HG02981 (cell line): Measurements from ENCODE around the gene NOTCH2.

ENCODE experiments used
- ATAC-seq: cut with Tn5 transposase; IDR thresholded peaks from one replicate; pipeline ENCODE4 v1.9.1; 2021; ENCODE audit warnings: mild to moderate bottlenecking, moderate library complexity; ENCODE audit not compliant: unreplicated experiment

The NOTCH2 gene

DNA sequence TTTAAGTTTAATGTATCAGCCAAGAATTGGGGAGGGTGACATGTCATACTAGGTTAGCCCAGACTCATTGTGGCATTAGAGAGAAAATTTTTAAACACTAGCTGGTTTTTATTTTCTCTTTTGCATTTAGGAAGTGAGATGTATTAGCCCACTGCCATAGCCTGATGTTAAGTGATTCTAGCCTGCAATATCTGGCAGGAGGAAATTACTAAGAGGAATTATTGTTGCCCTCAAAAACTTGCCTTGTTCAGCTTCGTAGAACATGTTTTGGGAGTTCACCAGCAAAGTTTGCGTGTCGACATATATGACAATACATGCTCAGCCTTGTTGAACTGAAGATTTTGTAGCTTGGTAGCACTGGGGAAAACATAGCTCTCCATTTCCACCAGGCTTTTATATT lies 185.6 kb downstream of the NOTCH2 start:
- no peak for ATAC-seq

DNA sequence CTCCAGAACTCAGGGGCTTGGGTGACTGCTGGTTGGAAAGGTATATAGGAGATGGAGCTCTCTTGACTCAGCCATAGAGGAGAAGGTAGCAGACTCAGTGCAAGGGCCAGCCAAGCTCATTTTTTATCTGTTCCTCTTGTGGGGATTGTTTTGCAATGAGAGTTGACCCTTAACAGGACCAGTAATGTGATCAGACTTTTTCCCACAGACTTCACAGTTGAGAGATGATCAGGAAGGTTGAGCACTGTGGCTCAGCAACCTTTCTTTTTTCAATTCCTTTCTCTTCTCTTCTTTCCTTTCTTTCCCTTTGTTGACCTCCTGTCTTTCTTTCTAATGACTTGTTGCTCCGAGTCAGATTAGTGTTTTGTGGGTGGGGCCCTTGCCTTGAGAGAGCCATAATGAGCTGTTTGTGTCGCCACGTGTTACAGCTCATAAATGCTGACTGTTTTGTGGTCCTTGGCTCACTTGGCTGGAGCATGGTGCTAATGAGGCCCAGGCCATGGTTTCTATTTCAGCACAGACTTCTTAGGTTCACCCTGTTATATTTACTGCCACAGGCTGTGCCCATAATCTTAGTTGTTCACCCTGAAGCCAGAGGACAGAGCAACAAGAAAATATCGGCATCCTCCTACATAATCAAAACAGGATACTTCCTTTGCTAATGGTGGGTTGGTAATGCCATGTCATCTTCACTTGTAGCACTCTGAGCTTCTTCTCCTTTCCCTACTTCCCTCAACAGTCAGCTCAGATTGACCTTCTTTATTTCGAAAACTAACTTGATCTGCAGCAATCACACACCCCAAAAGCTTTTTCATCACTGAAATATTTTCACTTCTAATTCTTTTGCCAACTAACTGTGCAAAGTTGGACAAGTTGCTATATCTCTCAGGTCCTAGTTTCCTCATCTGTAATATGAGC lies 187.1 kb downstream of the NOTCH2 start:
- ATAC-seq: no peak

DNA sequence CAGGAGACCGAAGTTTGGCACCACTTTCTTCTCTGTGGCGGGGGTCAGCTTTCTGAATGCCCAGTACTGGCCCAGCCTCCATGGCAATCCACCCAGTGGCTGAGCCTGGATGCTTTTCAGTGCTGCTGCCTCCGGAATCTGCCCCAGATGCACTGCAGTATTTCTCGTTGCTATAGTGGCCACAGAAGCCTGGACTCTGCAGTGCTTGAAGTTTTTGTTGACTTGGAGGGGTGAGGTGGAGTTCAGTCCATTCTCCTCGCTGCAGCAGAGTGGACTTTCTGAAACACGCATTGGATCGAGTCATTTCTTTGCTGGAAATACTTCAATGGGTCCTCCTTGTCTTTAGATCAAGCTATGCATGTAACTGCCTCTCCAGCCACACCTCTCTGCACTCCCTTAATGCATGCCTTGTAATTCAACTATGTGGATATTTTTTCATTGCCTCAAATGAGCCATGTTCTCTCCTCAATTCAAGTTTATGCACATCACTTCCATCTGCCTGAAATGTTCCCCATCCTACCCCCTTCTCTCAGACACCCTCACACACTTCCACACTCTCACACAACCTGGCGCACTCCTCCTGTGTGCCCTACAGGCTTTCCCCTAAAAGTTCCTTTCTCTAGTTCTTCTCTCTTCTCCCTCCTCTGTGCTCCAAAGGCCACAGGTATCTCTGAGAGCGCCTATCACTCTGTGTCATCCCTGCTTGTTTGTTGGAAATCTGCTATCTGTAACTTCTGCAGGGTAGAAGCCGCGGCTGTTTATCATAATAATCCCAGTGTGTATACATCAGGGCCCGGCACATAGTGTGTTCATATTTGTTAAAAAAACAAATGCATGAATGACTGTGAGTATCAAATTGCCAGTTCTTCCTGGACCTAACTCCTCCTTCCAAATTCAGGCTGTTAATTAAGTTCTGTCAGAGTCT lies 189.7 kb downstream of the NOTCH2 start:
- ATAC-seq: no peak

DNA sequence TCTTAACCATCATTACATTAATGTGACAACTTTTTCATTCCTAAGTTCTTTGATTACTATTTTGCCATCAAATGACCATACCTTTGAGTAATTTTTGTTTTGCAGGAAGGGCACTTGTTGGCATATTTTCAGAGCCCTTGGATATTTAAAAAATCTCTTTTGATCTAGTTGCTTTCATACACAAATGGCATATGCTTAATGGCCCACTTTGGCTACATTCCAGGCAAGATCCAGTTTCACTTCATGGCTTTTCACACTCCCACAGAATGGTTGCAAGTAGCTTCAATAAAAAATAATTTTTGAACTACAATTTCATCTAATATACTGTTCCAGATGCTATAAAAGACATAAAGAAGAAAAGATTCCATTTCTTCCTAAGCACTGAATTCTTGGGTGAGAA lies 191.3 kb downstream of the NOTCH2 start:
- ATAC-seq: no peak

DNA sequence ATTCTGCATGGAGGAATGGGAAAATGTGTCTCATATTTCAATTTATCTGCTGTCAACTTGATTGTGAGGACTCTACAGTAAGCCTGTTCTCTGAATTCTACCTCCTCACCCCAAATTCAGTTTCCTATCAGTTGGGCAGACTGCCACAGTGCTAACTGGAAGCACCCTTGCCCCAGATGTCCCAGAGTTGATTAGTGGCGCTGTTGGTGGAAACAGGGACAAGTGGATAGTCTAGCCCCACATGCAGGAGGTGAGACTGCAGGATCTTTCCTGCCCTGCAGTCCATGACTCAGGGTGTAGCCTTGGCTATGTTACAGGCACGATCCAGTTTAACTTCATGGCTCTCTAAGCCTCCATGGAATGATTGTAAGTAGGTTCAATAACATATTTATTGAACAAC lies 195.3 kb downstream of the NOTCH2 start:
- no peak for ATAC-seq

DNA sequence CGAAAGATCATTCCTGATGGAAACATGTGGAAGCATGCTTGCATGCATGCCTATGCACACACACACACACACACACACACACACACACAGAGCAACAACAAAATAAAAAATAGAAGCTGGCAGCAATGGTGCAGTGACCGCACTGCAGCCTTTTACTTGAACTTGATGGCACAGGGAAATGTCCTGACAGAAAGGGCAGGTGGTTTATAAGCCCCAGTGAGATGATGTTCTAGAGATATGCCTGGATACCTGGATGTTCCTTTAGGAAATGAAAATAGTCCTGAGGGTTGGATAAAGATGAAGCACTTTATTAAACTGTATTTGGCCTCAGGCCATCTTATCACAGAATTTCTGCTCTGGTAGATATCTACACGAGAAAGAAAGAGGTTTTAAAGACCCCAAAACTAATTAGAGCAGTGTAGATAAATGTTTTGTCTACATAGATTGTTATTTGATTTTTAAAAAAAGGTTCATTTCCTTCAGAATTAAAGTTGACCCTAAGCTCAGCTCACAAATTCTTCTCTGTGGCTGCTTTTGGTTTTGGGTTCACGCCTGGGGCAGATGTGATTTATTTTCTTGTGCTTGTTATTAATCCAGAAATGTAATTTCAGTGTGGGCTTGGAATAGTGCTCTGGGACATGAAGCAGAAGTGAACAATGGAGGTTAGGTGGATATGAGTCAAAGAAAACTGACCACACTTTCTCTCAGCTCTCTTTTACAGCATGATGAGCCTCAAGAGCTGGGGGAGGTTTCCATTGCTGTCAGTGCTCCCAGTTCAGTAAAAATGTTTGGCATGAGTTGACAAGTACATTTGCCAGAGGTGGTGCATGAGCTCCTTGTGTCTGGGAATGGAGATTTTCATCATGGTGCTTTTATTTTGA lies 196.1 kb downstream of the NOTCH2 start:
- ATAC-seq: no peak

DNA sequence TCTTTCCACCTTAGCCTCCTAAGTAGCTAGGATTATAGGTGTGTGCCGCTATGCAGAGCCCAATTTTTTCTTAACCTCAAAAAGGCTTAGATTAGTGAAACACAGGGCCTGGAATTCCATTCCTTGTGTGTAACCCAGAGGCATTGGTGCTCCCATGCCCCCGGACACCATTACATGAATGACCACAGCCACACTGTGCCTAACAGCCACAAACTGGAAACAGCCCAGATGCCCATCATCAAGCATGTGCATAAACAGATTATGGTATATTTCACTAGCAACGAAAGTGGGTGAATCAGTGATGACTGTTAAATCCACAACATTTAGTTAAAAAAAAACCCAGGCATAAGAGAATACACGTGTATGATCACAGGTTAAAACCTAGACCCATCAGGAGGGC lies 197.6 kb downstream of the NOTCH2 start:
- no peak for ATAC-seq

DNA sequence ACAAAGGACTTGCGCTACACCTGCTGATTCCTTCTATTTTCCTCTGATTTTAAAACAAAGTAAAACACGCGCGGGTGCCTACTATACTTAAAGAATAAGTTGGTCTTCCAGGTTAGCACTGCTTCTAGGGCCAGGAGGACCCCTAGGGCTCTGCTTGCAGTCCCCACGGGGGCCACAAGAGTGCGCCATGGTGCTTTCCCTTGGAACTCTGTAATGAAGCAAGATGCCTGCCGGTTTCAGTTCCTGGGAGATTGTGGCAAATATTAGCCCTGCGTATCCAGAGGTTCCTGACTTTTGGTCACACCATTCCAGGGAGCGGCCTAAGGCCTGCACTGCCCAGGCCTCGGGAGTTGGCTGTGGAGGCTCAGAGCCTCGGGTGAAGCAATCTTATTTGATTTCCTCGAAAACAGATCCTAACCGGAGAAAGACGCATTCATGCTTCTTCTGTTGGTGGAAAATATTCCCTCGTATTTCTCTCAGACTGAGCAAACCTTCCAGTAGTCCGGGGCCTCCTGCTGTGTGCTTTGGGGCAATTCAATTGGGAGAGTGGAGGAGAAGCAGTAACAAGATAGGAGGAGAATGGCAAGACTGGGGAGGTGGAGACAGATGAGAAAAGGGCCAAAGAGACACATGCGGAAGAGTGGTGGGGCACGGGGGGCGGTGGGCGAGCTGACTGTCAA lies 198.4 kb downstream of the NOTCH2 start:
- no peak for ATAC-seq

DNA sequence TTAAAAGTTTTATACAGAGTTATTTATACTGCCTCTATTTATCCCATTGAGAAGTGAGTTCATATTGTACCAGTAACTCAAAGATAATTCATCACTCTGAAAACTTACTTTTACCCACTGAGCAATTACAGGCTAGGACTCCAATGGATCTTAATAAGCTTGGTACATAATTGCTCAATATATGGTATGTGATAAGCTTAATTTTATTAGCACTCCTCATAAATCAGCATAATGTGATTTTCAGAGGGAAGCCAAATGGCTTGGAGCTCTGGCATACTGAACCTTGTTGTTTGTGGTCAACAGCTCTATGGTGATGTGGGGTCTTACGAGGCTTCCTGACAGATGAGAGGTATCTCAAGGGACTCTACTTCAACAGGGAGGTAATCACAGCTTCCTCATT lies 199.5 kb downstream of the NOTCH2 start:
- ATAC-seq: no peak

DNA sequence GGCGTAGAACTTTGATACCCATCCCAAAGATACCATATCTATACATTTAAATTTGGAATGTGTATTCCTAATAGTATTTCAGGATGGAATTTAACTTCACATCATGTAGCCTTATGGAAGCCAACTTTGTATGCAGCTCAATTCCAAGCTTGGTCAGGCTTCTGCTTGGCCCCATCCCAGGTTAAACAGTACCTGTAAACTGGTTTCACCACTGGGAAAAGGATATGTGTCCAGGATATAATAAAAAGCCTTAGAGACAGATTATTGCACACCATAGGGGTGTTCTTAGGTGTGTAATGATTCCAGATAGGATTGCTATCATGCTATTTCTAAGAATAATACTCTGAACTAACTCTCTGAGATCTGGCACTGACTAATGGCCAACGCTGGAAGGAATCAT lies 201.3 kb downstream of the NOTCH2 start:
- ATAC-seq: no peak

DNA sequence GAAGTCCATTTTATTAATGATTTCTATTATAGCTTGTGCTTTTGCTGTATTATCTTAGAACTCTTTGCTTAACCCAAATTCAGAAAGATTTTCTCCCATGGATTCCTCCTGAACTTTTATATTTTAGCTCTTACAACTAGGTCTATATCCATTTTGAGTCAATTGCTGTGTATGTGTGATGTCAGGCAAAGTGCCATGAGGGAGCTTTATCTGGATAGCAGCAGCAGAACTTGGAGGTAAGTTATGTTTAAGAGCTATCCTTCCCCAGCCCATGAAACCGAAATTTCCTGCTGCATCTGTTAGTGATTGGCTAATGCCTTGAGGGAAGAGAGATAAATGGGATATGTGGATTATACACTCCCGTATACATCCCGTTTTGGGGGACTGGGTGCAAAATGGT lies 203.0 kb downstream of the NOTCH2 start:
- ATAC-seq: no peak

DNA sequence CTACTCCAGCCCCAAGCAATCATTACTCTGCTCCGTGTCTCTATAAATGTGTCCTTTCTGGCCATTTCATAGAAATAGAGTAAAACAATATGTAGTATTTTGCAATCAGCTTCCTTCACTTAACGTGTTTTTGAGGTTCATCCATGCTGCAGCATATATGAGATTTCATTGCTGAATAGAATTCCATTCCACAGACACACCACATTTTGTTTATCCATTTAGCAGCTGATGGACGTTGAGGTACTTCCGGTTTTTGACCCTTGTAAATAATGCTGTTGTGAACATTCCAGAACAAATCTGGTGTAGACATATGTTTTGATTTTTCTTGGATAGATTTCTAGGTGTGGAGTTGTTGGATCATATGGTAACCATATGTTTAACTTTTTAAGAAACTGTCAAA lies 203.8 kb downstream of the NOTCH2 start:
- ATAC-seq: no peak

DNA sequence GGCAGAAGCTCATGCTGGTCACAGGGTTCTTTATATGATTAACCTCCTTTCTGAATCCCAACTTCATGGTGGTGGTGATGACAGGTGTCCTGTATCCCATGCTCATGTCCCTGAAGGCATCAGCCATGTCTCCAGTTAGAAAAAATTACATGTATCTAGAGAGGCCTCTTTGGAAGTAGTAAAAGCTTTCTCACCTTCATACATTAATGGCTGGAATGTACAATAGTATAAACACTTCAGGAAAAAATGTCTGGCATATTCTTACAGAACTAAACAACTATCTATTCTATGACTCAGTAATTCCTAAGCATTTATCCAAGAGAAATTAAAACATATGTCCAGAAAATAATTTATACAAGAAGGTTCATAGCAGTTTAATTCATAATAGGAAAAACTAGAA lies 207.2 kb downstream of the NOTCH2 start:
- ATAC-seq: no peak
